ENCODE measurements around the gene LMBR1.

The LMBR1 gene

GRCh38 chr7:156682928-156683327, 210.1 kb downstream of the LMBR1 start:
- no peak for DNase-seq

GRCh38 chr7:156680281-156680680, 212.7 kb downstream of the LMBR1 start:
- DNase-seq: no peak

GRCh38 chr7:156677374-156678054, 215.5 kb downstream of the LMBR1 start:
- no peak for DNase-seq

- DNase-seq: no peak
These were observed 216.7 kb downstream of the LMBR1 start for GRCh38 chr7:156676263-156676662.

GRCh38 chr7:156675721-156676120, 217.3 kb downstream of the LMBR1 start:
- no peak for DNase-seq

GRCh38 chr7:156673902-156674301, 219.1 kb downstream of the LMBR1 start:
- no peak for DNase-seq

- no peak for DNase-seq
These were observed 219.5 kb downstream of the LMBR1 start for GRCh38 chr7:156673454-156673853.

- DNase-seq: no peak
These were observed 223.8 kb downstream of the LMBR1 start for GRCh38 chr7:156669035-156669828.

- DNase-seq: no peak
These were observed 224.7 kb downstream of the LMBR1 start for GRCh38 chr7:156668130-156668741.

- no peak for DNase-seq
These were observed 225.9 kb downstream of the LMBR1 start for GRCh38 chr7:156667110-156667426.

- no peak for DNase-seq
These were observed 226.4 kb downstream of the LMBR1 start for GRCh38 chr7:156666368-156667109.

GRCh38 chr7:156665101-156665500, 227.9 kb downstream of the LMBR1 start:
- no peak for DNase-seq

GRCh38 chr7:156662277-156662676, 230.7 kb downstream of the LMBR1 start:
- no peak for DNase-seq

GRCh38 chr7:156661637-156662036, 231.3 kb downstream of the LMBR1 start:
- no peak for DNase-seq

GRCh38 chr7:156659961-156660360, 233.0 kb downstream of the LMBR1 start:
- DNase-seq: no peak

GRCh38 chr7:156659203-156659602, 233.8 kb downstream of the LMBR1 start:
- DNase-seq: no peak

- no peak for DNase-seq
These were observed 235.3 kb downstream of the LMBR1 start for GRCh38 chr7:156657681-156658080.

- DNase-seq: no peak
These were observed 236.4 kb downstream of the LMBR1 start for GRCh38 chr7:156656598-156656997.

GRCh38 chr7:156655983-156656382, 237.0 kb downstream of the LMBR1 start:
- DNase-seq: no peak

- DNase-seq: no peak
These were observed 237.7 kb downstream of the LMBR1 start for GRCh38 chr7:156655251-156655650.

- no peak for DNase-seq
These were observed 238.3 kb downstream of the LMBR1 start for GRCh38 chr7:156654511-156655234.

- DNase-seq: no peak
These were observed 240.0 kb downstream of the LMBR1 start for GRCh38 chr7:156652886-156653568.

Measured in stimulated activated naive CD4-positive, alpha-beta T cell treated with Interleukin-2 at 50 U/mL for 16 hours (primary cell).